Measurements from ENCODE around the gene ZFAND3.
"Not testable (repeated sequence)": the region's sequence is repeated elsewhere in the genome, so short reads cannot be mapped to it uniquely, and the experiment has no call there.

The ZFAND3 gene

DNA sequence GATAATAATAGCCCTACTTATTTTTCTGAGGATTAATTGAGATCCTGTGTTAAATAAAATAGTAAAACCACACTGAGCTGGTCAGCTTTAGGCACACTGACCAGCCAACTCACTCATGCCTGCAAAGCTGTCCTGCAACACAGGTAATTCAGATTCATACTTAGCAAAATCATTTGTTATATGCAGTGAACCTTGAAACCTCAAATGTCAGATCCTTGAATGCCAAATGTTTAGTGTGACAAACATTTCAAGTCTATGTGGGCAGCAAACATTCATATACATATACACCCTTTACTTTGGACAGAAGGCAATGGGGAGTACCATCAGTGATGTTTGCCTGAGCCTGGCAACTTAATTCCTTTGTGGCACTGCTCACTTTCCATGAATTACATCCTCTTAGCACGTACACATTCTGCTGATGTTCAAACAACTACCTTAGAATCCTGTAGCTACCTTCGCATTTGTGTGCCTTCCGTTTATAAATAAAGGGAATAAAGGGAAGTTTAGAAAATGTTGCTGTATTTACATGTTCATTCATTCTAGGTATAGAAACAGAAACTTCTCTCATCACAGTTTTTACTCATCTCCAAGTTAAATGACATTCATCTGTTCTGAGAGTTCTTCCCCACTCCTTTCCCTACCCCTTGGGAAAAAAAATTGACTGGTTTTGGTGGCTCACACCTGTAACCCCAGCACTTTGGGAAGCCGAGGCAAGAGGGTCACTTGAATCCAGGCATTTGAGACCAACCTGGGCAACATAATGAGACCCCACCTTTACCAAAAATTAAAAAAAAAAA lies 140.8 kb downstream of the ZFAND3 start:
- no peak for DNase-seq (ENCODE audit: low read depth)
- H3K4me3 ChIP-seq (ENCODE audit: low read length) = no peak overlapping the region
- no peak for TF ChIP-seq CTCF (IDR thresholded peaks at IDR 0.05; ENCODE audit: insufficient read depth, low read depth, low read length, missing control alignments)

- not testable (repeated sequence) for H3K4me3 ChIP-seq (ENCODE audit: low read length); DNase-seq (ENCODE audit: low read depth)
Observed at GRCh38 chr6:37962481-37963080, 143.1 kb downstream of the ZFAND3 start.

DNA sequence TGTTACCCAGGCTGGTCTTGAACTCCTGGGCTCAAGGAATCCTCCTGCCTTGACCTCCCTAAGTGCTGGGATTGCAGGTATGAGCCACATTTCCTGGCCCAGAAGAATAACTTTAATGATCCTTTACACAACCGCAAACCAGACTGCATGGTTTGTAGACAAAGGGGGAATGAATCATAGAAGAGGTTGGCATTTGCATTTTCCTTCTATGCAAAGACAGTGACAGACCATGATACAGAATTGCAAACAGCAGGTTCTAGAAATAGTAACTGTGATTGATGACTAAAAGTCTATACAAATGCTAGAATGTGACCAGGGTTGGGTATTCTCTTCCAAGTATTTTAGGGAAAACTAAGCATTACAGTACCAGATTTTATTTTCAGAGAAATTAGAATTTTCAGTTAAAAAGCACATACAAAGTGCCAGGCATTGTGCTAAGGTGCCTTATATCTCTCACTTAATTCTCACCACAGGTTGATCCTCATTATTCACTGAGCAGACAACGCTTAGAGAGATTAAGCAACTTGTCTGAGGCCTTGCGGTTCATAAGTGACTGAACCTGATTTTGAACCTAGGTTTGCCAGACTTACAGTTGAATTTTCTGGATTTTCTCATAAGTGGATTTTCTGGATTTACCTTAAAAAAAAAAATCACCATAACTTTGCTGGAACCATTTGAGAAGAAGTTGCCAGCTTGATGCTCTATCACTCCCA lies 146.6 kb downstream of the ZFAND3 start:
- DNase-seq (ENCODE audit: low read depth) = peak; percentile 93
- H3K4me3 ChIP-seq (ENCODE audit: low read length) = no peak overlapping the region
- TF ChIP-seq CTCF (IDR thresholded peaks at IDR 0.05; ENCODE audit: insufficient read depth, low read depth, low read length, missing control alignments) = no peak

DNA sequence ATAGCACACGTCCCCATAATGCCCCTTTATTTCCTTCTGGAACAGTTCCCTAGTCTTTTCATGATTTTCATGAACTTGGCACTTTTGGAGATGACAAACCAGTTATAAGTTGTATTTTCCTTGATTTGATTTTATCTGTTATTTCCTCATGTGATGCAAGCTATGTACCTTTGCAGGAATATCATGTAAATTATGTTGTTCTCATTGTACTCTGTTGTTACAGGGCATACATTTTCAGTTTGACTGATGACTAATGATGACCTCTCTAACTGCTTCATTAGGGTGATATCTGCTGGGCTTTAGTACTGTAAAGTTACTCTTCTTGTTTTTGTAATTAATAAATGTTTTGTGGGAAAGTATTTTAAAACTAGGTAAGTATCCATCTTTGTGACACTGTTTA lies 147.3 kb downstream of the ZFAND3 start:
- no peak for TF ChIP-seq CTCF (IDR thresholded peaks at IDR 0.05; ENCODE audit: insufficient read depth, low read depth, low read length, missing control alignments)

DNA sequence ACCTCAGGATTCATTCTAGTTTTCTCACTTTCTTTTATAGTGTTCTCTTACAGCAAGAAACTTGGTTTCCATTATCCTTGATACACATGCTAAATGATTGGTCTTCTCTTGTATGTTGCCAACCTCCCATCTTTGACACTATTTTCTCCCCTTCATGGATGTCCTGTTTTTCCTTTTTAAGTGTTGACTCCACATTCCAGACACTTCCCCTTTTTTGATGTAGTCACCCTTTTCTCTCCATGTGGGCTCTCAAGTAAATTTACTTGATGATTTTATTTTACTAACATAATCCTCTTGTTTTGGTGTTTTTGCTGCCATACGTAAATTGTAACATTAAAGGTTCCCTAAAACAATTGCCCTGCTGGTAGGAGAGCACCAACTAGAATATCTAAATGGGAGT lies 148.1 kb downstream of the ZFAND3 start:
- H3K4me3 ChIP-seq (ENCODE audit: low read length) = no peak overlapping the region
- no peak for DNase-seq (ENCODE audit: low read depth)
- TF ChIP-seq CTCF (IDR thresholded peaks at IDR 0.05; ENCODE audit: insufficient read depth, low read depth, low read length, missing control alignments) = no peak

More for the DNA sequence above, 147.3 kb downstream of the ZFAND3 start:
- DNase-seq (ENCODE audit: low read depth) = peak; percentile 60
- H3K4me3 ChIP-seq (ENCODE audit: low read length) = no peak overlapping the region

DNA sequence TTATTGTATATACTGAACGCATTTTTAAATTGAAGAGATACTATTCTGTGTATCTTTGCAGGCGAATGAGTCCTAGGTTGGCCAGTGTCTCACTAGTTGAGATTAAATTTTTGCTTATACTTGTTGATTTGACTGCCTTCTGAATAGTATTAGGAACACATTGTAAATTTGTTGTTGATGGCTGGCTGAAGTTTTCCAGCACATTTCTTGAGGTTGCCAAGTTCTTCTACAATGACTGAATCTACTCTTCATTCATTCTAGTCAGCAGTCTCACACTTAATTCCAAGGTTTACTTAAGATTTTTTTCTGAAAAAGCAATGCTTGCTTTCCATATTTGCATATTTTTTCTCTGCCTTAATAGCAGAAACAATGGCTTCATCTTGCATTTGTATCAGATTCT lies 151.7 kb downstream of the ZFAND3 start:
- DNase-seq (ENCODE audit: low read depth) = no peak
- no peak overlapping the region for H3K4me3 ChIP-seq (ENCODE audit: low read length)
- no peak for TF ChIP-seq CTCF (IDR thresholded peaks at IDR 0.05; ENCODE audit: insufficient read depth, low read depth, low read length, missing control alignments)

GRCh38 chr6:37971711-37972390 lies 152.3 kb downstream of the ZFAND3 start:
- no peak for TF ChIP-seq CTCF (IDR thresholded peaks at IDR 0.05; ENCODE audit: insufficient read depth, low read depth, low read length, missing control alignments)
- H3K4me3 ChIP-seq (ENCODE audit: low read length) = no peak overlapping the region

More at GRCh38 chr6:37971711-37972390, 152.3 kb downstream of the ZFAND3 start:
- DNase-seq (ENCODE audit: low read depth) = no peak

Measured in epithelial cell of esophagus (primary cell).